Fibroblast of villous mesenchyme (primary cell): ENCODE data around the gene MSLN. TPM values are rescaled to one million over a fixed set of nuclear protein-coding genes. Genes with fewer than 3 reads are reported as not detected.
A peak's percentile ranks its signal among the peaks of the same experiment; 100 is the strongest.
"Not testable (repeated sequence)": the region's sequence is repeated elsewhere in the genome, so short reads cannot be mapped to it uniquely, and the experiment has no call there.

Experiments
- DNase-seq: peaks from one replicate; pipeline ENCODE4 v3.0.0-alpha.2; 2010; ENCODE audit warnings: low read depth
- H3K4me3 ChIP-seq: 2 replicates; pipeline ENCODE4 v1.5.1; 2011; ENCODE audit warnings: low read depth, mild to moderate bottlenecking, low read length
- total RNA-seq: library from RNA; depleted of rRNA; stranded (reverse); fragments of >200 nt; gene quantifications from 2 replicates; pipeline ENCODE4 v1.2.3, GENCODE V29; 2012
- TF ChIP-seq, protein P1 (sequence below): IDR thresholded peaks from 2 replicates; pipeline ENCODE4 v1.5.1; 2012; ENCODE audit warnings: low read depth, mild to moderate bottlenecking, low read length; ENCODE audit not compliant: insufficient read depth

Gene MSLN
- total RNA-seq, 1 donor, result 0.86 TPM

GRCh38 chr16:745739-746138 is 14.8 kb upstream of the MSLN start:
- H3K4me3 ChIP-seq, result no peak overlapping the region
- DNase-seq, result no peak
- TF ChIP-seq, protein P1, sequence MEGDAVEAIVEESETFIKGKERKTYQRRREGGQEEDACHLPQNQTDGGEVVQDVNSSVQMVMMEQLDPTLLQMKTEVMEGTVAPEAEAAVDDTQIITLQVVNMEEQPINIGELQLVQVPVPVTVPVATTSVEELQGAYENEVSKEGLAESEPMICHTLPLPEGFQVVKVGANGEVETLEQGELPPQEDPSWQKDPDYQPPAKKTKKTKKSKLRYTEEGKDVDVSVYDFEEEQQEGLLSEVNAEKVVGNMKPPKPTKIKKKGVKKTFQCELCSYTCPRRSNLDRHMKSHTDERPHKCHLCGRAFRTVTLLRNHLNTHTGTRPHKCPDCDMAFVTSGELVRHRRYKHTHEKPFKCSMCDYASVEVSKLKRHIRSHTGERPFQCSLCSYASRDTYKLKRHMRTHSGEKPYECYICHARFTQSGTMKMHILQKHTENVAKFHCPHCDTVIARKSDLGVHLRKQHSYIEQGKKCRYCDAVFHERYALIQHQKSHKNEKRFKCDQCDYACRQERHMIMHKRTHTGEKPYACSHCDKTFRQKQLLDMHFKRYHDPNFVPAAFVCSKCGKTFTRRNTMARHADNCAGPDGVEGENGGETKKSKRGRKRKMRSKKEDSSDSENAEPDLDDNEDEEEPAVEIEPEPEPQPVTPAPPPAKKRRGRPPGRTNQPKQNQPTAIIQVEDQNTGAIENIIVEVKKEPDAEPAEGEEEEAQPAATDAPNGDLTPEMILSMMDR, result peak; percentile 11

DNA sequence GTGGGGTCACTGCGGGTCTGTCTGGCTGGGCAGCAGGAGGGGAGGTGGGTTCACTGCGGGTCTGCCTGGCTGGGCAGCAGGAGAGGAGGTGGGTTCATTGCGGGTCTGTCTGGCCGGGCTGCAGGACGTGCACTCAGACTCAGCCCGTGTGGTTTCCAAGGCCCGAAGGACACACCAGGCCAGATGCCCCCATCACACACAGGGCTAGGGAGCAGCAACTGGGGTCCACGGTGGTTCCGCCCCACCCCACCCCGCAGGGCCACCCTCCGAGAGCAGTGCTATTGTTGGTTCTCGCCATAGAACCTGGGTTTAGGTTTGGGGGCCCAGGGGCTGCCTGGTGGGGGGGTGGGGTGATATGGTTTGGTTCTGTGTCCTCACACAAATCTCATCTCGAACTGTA is 13.9 kb upstream of the MSLN start:
- DNase-seq, result no peak
- H3K4me3 ChIP-seq, result no peak overlapping the region
- TF ChIP-seq, protein P1, result no peak

DNA sequence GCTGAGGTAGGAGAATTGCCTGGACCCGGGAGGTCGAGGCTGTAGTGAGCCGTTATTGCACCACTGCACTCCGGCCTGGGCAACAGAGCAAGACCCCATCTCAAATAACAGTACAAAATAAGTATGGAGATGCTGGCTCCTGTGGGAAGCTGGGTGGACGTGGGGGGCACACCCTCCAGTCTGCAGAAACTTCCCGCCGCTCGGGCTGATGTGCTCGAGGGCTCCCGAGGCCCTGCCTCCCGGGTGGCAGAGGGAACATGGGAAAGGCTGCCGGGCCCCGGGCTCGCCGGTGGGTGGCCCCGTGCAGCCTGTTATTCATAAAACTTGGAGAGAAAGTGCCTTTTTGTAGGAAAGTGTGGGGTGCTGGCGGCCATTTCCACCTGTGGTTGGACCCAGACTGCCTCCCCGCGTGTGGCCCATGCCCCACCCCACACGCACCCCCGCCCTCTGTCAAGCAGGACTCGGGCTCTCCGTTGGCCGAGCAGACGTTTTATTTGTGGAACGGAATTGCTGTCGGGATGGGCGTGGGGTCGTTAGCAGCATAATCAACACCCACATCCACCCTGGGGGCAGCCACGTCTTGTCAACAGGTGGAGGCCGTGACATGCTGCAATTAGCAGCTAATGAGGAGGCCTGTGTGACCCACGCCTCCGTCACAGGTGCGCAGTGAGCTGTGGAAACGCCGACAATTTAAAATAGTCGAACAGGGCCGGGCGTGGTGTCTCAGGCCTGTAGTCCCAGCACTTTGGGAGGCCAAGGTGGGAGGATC is 12.4 kb upstream of the MSLN start:
- H3K4me3 ChIP-seq, result no peak overlapping the region
- TF ChIP-seq, protein P1, result no peak
- DNase-seq, result no peak

DNA sequence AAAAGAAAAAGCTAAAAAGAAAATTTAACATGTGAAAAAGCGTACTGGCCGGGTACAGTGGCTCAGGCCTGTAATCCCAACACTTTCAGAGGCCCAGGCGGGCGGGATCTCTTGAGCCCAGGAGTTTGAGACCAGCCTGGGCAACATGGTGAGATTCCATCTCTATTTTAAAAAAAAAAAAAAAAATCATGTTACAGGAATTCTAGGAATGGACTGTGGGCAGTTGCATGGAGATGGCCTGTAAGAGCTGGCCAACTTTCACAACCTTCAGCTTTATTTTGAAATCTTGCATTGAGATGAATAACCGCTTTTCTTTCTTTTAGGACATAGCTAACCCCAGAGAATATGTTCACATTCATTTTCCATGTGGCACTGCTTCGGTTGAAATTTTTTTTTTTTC is 11.5 kb upstream of the MSLN start:
- DNase-seq, result peak; percentile 80
- TF ChIP-seq, protein P1, result no peak
- H3K4me3 ChIP-seq, result no peak overlapping the region

DNA sequence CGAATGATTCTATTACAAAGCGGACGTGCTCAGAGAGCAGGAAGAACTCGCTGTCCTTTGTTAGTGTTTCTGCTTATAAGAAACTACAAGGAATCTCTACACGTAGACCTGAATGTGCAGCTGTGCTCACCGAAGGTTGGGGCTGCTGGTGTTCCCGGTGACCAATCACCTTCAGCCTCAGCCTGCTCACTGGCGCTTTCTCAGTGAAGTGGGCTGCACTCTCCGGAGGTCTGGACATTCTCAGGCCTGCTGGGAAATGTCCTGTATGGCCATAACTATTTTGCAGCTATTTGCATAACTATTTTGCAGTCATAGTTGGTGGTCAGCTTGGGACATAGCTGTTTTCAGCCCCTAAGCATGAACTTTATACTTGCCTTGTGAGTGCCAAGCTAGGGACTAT is 10.0 kb upstream of the MSLN start:
- TF ChIP-seq, protein P1, result no peak
- no peak overlapping the region for H3K4me3 ChIP-seq
- peak; percentile 48 for DNase-seq

GRCh38 chr16:751152-752006 is 9.2 kb upstream of the MSLN start:
- TF ChIP-seq, protein P1, result no peak
- no peak for DNase-seq
- H3K4me3 ChIP-seq, result no peak overlapping the region

- no peak overlapping the region for H3K4me3 ChIP-seq
- DNase-seq, result no peak
- TF ChIP-seq, protein P1, result no peak
Measured at GRCh38 chr16:752007-752312, 8.6 kb upstream of the MSLN start.

- H3K4me3 ChIP-seq, DNase-seq: not testable (repeated sequence)
Measured at GRCh38 chr16:754121-754607, 6.4 kb upstream of the MSLN start.
